DMS79 treated with DMSO at 0.1 percent for 48 hours (cell line): ENCODE results near the gene DCP1B.
A peak's percentile ranks its signal among the peaks of the same experiment; 100 is the strongest.
"Not testable (repeated sequence)": the region's sequence is repeated elsewhere in the genome, so short reads cannot be mapped to it uniquely, and the experiment has no call there.

Experiments used
- DNase-seq: peaks from one replicate; lab custom pipeline; 2025; lab: John Stamatoyannopoulos, UW

Gene DCP1B

GRCh38 chr12:1977109-1977508 is 27.1 kb downstream of the DCP1B start:
- no peak for DNase-seq

- DNase-seq = no peak
Measured at GRCh38 chr12:1974812-1975211, 29.4 kb downstream of the DCP1B start.

DNA sequence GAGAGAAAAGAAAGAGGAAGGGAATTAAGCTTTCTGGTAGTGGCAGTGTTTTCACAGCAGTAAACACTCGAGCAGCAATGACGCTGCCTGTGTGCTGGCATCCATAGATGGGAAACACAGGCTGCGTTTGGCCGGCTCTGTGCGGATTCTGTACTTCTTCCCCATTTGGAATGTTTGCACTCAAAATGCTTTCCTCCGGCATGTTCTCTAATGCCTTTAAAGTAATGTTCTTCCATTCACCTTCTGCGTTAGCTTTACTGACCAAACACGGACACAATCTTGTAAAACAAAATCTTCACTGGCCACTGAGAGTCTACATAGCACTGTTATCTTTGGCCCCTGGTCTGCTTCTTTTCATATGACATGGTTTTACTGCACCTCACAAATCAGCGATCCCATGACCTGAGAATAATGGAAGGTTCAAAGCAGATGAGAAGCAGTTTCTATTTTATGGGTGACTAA is 31.4 kb downstream of the DCP1B start:
- DNase-seq = no peak

DNA sequence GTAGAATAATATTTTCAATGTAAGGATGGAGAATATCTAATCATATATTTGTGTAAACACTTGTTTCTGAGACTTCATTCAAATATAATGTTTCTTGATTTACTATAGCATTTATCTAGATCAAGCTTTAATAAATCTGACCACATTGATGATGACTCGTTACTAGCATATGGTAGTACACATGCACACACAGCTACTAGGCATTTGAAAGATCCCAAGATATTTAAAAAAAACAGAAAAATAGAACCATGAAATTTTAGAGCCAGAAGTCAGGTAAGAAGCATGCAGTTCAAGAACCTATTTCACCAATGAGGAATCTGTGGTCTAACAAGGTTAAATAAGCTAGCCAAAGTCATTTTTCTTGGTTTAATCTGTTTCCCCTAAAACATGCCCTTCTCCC is 32.0 kb downstream of the DCP1B start:
- DNase-seq = no peak

DNA sequence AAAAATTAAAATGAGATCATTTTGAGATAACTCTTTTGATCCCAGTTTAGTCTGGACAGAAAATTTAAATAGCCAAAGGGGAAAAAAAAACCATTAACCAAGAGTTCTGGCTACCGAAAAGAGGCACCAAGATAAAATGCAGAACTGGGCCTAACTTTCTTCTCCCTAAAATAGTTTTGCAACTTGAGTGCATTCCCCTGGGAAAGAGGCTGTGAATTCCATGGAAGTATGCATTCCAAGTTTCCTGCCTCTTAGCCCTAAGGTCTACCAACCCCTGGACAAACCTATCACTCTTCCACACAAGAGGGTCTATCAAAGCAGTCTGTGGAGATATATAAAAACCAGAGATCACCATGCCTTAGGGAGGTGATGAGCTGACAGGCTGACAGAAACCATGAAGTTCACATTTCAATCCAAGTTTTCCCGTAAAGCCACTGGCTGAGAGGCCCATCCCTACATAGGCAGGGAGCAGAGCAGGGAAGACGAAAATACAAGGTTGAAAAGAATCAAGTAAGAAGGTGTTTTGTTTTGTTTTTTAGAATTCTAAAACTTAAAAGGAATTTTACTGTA is 33.8 kb downstream of the DCP1B start:
- no peak for DNase-seq

DNA sequence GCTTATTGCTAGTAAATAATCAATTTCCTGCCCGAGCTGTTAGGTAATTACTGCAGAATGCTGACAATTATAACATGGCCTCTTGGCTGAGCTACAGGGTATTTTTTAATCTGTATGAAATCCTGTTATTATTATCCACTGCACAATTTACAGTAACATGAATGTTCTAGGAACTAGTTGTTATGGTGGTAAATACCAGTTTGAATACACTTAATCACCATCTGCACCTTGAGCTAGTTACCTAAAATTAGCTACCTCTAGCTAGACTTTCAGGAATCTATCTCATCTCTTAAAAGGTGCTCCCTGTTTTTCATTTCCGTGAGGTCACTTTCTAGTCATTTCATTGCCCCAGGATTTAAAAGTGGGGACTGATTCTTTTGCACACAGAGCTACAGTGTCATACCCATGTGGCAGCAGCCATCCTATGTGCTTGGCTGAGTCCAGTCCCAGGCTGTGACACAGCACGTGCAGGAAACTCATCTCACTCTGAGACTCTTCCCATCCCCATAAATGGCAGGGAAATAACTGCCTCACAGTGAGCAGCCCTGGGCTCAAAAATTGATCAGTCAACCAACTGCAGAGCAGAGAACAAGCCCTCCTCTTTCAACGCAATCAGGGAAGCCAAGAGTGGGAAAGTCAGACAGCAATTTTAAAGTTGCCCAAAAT is 37.6 kb downstream of the DCP1B start:
- no peak for DNase-seq

GRCh38 chr12:1965916-1966315 is 38.3 kb downstream of the DCP1B start:
- DNase-seq = no peak

GRCh38 chr12:1962051-1963020 is 41.9 kb downstream of the DCP1B start:
- no peak for DNase-seq

- no peak for DNase-seq
Measured at GRCh38 chr12:1956716-1957115, 47.5 kb downstream of the DCP1B start.

GRCh38 chr12:1949771-1950470 is 54.3 kb downstream of the DCP1B start:
- DNase-seq = no peak

GRCh38 chr12:1948883-1949282 is 55.4 kb downstream of the DCP1B start:
- DNase-seq = no peak

GRCh38 chr12:1947081-1947480 is 57.2 kb downstream of the DCP1B start:
- no peak for DNase-seq

- DNase-seq = no peak
Measured at GRCh38 chr12:1946296-1946695, 58.0 kb downstream of the DCP1B start.

GRCh38 chr12:1945502-1945901 is 58.8 kb downstream of the DCP1B start:
- DNase-seq = not testable (repeated sequence)

DNA sequence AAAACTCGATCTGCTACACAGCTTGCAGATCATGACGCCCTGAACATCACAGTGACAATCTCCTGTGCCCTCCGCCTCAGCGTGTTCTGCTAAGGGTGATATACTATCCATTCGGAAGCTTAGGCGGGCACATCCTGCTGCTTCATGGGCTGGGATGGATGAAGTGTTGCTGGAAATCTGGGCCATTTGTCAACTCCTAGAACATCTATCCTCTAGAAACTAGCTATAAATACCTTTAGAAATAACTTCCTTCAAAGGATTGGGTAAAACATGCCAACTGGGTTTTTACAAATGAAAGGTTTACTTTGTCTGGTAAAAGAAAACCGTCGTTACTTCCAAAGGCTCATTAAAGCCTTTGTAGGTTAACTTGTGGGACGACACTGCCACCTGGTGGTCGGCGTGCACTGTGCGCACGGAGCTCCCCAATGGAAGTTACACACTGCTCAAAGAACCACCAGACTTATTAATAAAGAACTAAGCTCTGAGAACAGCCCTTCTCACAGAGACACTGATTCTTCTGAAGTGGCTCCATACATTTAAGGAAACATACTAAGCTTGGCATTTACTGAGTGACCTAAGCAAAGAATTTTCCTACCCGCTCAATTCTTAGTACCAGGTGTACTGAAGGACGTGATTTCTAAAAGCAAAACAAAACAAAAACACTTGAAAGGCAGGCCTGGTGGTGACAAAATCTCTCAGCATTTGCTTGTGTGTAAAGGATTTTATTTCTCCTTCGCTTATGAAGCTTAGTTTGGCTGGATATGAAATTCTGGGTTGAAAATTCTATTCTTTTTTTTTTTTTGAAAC is 64.3 kb downstream of the DCP1B start:
- peak; percentile 68 for DNase-seq

GRCh38 chr12:1939331-1939730 is 64.9 kb downstream of the DCP1B start:
- no peak for DNase-seq

DNA sequence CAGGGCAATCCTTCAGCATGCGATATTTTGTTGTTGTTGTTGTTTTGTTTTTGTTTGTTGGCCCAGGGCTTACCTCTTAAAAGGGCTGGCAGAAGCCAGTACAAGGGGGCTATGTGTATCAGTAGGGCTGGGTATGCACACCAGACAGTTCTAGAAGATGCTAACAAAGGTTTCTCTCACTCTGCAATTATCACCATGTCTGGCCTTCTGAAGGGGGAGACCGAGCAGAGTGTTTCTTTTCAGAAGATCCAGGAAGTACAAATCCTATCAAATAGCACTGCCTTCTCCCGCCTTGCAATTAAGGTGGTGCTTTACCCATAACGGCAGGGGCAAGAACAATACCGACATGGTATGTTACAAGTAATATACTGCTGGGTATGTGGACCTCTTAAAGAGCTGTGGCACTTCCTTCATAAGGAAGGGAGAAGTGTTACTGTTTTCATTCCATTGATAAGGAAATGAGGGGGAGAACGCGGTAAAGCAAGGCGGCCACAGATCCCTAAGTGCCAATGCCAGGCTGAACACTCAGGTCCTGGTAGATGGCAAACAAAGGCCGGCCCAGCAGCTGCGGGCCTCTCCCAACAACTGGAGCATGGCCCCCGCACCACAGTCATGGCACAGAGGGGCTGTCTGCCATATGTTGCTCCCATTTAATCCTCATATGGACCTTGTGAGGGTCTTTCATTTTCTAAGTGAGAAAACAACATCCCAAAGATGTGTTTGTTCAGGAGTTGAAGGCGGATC is 66.6 kb downstream of the DCP1B start:
- DNase-seq = no peak

DNA sequence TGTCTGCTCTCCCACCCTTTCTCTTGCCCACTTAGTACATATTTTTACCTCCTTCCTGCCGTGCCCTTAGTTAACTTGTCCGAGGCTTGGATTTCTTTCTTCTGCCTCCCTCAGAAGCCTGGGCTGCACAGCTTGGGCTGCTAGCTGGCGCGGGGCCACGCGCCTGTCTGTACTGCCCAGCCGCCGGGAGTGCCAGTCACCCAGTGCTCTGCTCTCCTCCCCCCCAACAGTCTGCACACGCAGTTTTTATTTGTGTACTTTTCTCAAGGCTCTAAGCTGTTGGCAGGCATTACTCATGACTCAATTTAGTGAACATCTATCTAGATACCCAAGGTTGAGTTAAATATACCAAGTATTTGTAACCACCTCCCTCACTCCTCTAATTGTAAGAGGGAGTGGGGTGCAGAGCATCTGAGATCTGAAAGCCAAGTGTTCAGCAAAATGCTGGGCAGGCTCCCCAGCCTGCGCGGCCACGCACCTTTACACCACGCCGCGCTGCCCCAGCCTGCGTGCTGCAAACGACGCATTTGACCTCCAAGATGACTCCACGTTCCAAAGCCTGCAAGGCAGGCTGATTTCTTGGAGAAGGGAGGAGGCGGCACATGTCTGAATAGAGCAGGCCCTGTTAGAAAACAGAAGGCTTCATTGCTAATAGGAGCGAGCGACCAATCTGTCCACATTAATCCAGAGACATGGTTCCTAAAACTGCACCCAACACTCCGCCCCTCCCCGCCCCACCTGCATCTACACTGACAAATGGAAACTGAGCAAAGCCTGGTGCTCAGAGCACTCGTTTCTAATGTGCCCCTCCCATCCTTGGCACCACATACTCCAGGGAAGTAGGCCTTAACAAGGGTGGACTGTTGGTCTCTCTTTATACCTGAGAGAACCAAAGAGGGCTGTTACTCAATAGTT is 67.6 kb downstream of the DCP1B start:
- peak; percentile 36 for DNase-seq

- DNase-seq = no peak
Measured at GRCh38 chr12:1935700-1936378, 68.4 kb downstream of the DCP1B start.
